Right lobe of liver (tissue), 4 donors: ENCODE results near the gene RPL4.

Source experiments
- CTCF ChIP-seq, 4 donors: fragments of 200-600 bp in 3 of 4; fragments of 450-650 bp in 1 of 4; IDR thresholded peaks; one replicate each; pipeline versions ENCODE4 v1.5.1 to v1.8.0; 2016 to 2022; ENCODE audit warnings: antibody characterized with exemption in 4 of 4, mild to moderate bottlenecking in 2 of 4
- POLR2A ChIP-seq: fragments of 450-650 bp; IDR thresholded peaks from one replicate; pipeline ENCODE4 v1.6.1; 2017; ENCODE audit warnings: antibody characterized with exemption, mild to moderate bottlenecking
- donor health status: DM: no; HTN: no; CAD: no.
- donor health status: DM: no; HTN: no; CAD: no.
- donor health status: DM: no; HTN: yes; CAD: no.

GRCh38 chr15:66472176-66472999, 32.3 kb downstream of the RPL4 start:
- TF ChIP-seq CTCF (IDR thresholded peaks at IDR 0.05), result no peak
- TF ChIP-seq POLR2A, result no peak
